K562 (cell line): ENCODE measurements around the gene SLC38A10.

ENCODE experiments used
- ELF4 ChIP-seq: fragments of 450-650 bp; formaldehyde crosslinking; IDR thresholded peaks from 2 replicates; pipeline ENCODE4 v1.4.0; 2022; ENCODE audit warnings: missing genetic modification characterization
- HNRNPLL ChIP-seq: fragments of 200-400 bp; formaldehyde crosslinking; IDR thresholded peaks from 2 replicates; pipeline ENCODE4 v1.6.1; 2017; ENCODE audit warnings: low read length, low read depth, mild to moderate bottlenecking; ENCODE audit not compliant: poor library complexity, severe bottlenecking
- KDM1A ChIP-seq, 2 experiments: fragments of 450-650 bp; IDR thresholded peaks; 2 replicates each; pipeline ENCODE4 v1.6.1; 2016; ENCODE audit warnings: mild to moderate bottlenecking in 2 of 2
- MTA3 ChIP-seq: fragments of 450-650 bp; formaldehyde crosslinking; IDR thresholded peaks from 2 replicates; pipeline ENCODE4 v1.6.1; 2017; ENCODE audit warnings: mild to moderate bottlenecking, borderline replicate concordance
- NFIC ChIP-seq: fragments of 450-650 bp; IDR thresholded peaks from 2 replicates; pipeline ENCODE4 v1.6.1; 2017; ENCODE audit warnings: mild to moderate bottlenecking, inconsistent platforms
- POLR2A ChIP-seq: fragments of 450-650 bp; conservative IDR thresholded peaks from 2 replicates; pipeline ENCODE4 v1.6.1; 2016
- SIX5 ChIP-seq, 2 experiments: IDR thresholded peaks; 2 replicates each; pipeline ENCODE4 v1.6.1; 2011; ENCODE audit warnings: low read length in 2 of 2, borderline replicate concordance in 1 of 2, low read depth in 1 of 2, mild to moderate bottlenecking in 1 of 2, moderate library complexity in 1 of 2; ENCODE audit not compliant: insufficient read depth in 1 of 2
- SP1 ChIP-seq: sonication (generic); formaldehyde crosslinking; IDR thresholded peaks from 2 replicates; pipeline ENCODE4 v1.8.1; 2022; ENCODE audit warnings: mild to moderate bottlenecking, missing genetic modification reagents
- TF ChIP-seq, protein P1 (sequence below): fragments of 450-650 bp; IDR thresholded peaks from 2 replicates; pipeline ENCODE4 v1.6.1; 2016
- TF ChIP-seq, protein P2 (sequence below), 3 experiments: IDR thresholded peaks in 2 of 3; conservative IDR thresholded peaks in 1 of 3; 2 replicates each; pipeline ENCODE4 v1.5.1; 2011 to 2012; ENCODE audit warnings: low read length in 3 of 3, mild to moderate bottlenecking in 3 of 3, control low read depth in 2 of 3, improper control_type of control experiment in 1 of 3, inconsistent platforms in 1 of 3, low read depth in 1 of 3, mixed read lengths in 1 of 3, moderate library complexity in 1 of 3; ENCODE audit not compliant: insufficient read depth in 2 of 3

- no peak for TF ChIP-seq KDM1A (IDR thresholded peaks at IDR 0.05)
- no peak for TF ChIP-seq SP1 (CRISPR knock-in tag)
- TF ChIP-seq HNRNPLL: no peak
- no peak for TF ChIP-seq MTA3
- TF ChIP-seq SIX5 (IDR thresholded peaks at IDR 0.05; ENCODE audit: borderline replicate concordance in 1 of 2, insufficient read depth in 1 of 2, low read depth in 1 of 2, low read length in 2 of 2): no peak
- TF ChIP-seq, protein P1, sequence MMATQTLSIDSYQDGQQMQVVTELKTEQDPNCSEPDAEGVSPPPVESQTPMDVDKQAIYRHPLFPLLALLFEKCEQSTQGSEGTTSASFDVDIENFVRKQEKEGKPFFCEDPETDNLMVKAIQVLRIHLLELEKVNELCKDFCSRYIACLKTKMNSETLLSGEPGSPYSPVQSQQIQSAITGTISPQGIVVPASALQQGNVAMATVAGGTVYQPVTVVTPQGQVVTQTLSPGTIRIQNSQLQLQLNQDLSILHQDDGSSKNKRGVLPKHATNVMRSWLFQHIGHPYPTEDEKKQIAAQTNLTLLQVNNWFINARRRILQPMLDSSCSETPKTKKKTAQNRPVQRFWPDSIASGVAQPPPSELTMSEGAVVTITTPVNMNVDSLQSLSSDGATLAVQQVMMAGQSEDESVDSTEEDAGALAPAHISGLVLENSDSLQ: no peak
- TF ChIP-seq NFIC: no peak
- TF ChIP-seq, protein P2, sequence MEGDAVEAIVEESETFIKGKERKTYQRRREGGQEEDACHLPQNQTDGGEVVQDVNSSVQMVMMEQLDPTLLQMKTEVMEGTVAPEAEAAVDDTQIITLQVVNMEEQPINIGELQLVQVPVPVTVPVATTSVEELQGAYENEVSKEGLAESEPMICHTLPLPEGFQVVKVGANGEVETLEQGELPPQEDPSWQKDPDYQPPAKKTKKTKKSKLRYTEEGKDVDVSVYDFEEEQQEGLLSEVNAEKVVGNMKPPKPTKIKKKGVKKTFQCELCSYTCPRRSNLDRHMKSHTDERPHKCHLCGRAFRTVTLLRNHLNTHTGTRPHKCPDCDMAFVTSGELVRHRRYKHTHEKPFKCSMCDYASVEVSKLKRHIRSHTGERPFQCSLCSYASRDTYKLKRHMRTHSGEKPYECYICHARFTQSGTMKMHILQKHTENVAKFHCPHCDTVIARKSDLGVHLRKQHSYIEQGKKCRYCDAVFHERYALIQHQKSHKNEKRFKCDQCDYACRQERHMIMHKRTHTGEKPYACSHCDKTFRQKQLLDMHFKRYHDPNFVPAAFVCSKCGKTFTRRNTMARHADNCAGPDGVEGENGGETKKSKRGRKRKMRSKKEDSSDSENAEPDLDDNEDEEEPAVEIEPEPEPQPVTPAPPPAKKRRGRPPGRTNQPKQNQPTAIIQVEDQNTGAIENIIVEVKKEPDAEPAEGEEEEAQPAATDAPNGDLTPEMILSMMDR (IDR thresholded peaks at IDR 0.05 in 2 of 3, conservative IDR thresholded peaks at IDR 0.05 in 1 of 3; ENCODE audit: insufficient read depth in 2 of 3, low read depth in 1 of 3, low read length in 3 of 3): no peak
- TF ChIP-seq POLR2A: no peak
- no peak for TF ChIP-seq ELF4 (CRISPR knock-in tag)
These were observed 7.2 kb upstream of the SLC38A10 start for GRCh38 chr17:81302324-81302723.
